ENCODE data around the gene ZDHHC4. TPM values are rescaled to one million over a fixed set of nuclear protein-coding genes. Genes with fewer than 3 reads are reported as not detected.
"Not testable (repeated sequence)": the region's sequence is repeated elsewhere in the genome, so short reads cannot be mapped to it uniquely, and the experiment has no call there.

ZDHHC4 gene
- total RNA-seq, 1 donor from 2014 or later = 39.3 TPM

DNA sequence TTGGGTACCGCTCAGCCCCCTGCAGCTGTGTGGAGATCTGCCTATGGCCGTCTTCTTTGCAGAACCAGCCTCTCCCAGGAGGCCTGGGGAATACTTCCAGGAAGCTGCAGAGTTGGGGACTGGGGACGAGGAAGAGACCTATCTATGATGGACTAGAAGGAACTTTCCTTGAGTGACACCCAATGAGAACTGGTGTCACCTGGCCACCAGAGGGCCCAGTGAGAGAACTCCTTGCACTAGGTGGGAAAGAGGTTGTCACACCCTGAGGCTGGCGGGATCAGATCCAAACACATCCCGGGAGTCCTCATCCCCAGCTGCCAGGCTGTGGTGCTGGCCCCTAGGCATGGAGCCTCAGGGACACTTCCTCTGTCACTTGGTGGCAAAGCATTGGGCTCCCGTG is 21.1 kb upstream of the ZDHHC4 start:
- no peak for DNase-seq (ENCODE audit: missing footprints)
- intact Hi-C loops (cut with DNase I) = no loop called here
- no peak for ATAC-seq

DNA sequence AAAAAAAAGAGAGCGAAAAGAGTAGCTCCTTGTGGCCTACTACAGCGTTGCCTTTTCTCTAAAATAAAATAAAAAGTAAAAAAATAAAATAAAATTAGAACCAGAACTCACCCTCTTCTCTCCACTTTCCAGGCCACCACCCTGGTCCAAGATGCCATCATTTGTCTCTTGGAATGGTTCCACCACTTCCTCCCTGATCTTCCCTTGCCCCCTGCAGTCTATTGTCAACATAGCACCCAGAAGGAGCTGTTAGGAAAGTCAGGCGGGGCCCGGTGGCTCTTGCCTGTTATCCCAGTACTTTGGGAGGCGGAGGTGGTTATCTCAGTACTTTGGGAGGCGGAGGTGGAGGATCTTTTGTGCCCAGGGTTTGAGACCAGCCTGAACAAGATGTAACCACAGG is 18.4 kb upstream of the ZDHHC4 start:
- no peak for ATAC-seq
- intact Hi-C loops (cut with DNase I) = no loop called here
- DNase-seq (ENCODE audit: missing footprints) = peak; percentile 37

DNA sequence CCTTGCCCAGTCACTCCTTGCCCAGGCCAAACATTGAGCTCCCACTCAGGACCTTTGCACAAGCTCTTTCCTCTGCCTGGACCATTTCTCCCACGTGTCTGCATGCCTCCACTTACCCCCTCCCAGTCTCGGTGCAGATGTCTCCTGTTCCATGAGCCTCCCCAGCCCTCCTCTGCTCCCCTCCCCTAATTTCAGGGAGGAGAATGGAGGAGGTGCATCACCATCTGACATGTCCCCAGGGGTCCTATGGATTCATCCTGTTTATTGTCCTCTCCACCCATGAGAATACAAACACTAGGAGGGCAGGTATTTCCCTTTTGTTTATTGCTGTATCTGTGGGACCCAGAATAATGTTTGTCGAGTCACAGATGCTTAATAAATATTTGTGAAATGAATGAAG is 17.4 kb upstream of the ZDHHC4 start:
- ATAC-seq (no peak), DNase-seq (ENCODE audit: missing footprints) (no peak)
- intact Hi-C loops (cut with DNase I) = no loop called here

DNA sequence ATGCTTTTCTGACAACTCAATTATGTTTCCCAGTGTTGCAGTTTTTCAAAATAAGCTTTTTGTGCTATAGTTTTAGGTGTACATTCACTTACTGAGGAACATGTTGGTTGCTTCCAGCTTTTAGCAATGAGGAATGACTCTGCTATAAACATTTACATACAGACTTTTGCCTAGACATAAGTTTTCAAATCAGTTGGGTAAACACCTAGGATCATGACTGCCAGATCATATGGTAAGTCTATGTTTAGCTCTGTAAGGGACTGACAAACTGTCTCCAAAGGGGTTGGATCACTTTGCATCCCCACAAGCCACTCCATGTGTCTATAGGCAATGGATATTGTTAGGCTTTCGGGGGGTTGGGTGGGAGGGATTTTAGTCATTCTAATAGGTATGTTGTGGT is 15.1 kb upstream of the ZDHHC4 start:
- no peak for ATAC-seq
- intact Hi-C loops (cut with DNase I) = no loop called here

DNA sequence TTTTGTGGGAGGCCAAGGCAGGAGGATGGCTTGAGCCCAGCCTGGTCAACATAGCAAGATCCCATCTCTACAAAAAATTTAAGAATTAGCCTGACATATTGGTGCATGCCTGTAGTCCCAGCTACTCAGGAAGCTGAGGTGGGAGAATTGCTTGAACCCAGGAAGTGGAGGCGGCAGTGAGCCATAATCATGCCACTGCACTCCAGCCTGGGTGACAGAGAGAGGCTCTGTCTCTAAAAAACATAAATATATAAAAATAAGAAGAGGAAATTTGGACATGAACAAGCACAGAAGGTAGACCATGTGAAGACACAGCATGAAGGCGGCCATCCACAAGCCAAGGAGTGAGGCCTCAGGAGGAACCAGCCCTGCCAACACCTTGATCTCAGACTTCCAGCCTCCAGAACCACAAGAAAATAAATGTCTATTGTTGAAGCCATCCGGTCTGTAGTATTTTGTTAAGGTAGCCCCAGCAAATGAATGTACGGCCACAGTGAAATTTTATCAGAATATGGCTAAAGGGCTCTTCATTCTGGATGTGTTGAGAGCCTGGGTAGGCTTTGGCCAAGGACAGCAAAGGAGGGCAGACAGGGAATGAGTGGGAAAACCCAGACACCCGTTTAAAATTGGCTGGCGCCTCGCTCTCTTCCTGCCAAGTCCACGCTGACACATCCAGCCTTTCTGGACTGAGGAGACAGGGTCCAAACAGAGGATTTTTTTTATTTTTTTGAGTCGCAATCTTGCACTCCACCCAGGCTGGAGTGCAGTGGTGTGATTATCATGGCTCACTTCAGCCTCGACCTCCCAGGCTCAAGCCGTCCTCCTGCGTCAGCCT is 13.1 kb upstream of the ZDHHC4 start:
- intact Hi-C loops (cut with DNase I) = no loop called here
- no peak for DNase-seq (ENCODE audit: missing footprints)
- ATAC-seq = peak; percentile 46

More for the DNA sequence above, 15.1 kb upstream of the ZDHHC4 start:
- no peak for DNase-seq (ENCODE audit: missing footprints)

DNA sequence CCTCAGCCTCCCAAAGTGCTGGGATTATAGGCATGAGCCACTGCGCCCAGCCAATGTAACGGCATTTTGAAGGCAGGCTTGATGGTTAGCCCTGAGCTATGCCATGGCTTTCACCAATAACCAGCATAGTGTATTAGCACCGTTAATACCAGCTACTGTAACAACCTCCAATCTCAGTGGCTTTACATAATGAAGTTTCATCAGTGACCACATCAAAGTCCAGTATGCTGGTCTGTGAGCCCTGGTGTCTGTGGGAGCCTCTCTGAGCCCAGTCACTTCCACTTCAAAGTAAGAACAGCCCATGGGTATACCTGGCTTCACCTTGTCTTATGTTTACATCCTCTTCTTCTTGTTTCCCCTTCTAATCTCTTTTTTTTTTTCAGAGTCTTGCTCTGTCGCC is 11.6 kb upstream of the ZDHHC4 start:
- DNase-seq (ENCODE audit: missing footprints) = no peak
- intact Hi-C loops (cut with DNase I) = no loop called here

DNA sequence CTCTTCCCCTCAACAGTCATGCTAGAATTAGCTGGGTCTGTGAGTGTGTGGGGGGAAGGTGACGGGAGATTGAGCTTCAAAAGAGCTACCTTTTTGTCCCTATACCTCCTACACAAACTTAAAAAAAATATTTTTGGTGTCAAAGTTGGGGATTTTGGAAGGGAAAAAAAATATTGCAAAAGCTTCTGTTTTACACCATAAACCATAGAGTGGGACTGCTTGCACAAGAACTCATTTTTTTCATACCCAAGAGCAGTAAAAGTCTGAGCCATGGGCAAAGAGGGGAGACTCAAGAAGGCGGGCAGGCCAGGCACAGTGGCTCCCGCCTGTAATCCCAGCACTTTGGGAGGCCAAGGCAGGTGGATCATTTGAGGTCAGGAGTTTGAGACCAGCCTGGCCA is 9.4 kb upstream of the ZDHHC4 start:
- ATAC-seq = no peak

More for the DNA sequence above, 11.6 kb upstream of the ZDHHC4 start:
- ATAC-seq = no peak

DNA sequence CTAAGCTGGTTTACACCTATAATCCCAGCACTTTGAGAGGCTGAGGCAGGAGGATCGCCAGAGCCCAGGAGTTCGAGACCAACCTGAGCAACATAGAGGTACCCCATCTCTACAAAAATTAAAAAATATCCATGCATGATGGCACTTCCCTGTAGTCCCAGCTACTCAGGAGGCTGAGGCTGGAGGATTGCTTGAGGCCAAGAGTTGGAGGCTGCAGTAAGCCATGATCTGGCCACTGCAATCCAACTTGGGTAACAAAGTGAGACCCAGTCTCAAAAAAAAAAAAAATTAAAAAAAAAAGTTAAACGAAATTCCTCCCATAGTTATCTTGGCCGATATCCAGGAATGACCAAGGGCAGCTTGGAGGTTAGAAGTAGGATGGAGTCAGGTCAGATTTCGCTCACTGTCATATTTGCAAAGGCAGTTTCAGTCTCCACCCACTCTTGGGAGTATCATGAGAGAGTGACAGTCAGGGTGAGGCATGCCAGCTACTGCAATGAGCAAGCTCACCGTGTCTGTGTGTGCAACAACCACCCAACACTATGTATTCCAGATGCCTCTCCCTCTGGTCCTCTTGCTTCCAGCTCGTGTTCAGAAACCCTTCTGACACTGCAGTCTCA is 6.0 kb upstream of the ZDHHC4 start:
- intact Hi-C loops (cut with DNase I) = no loop called here
- DNase-seq (ENCODE audit: missing footprints) (no peak), ATAC-seq (no peak)

More for the DNA sequence above, 9.4 kb upstream of the ZDHHC4 start:
- DNase-seq (ENCODE audit: missing footprints) = peak; percentile 23
- intact Hi-C loops (cut with DNase I) = no loop called here

DNA sequence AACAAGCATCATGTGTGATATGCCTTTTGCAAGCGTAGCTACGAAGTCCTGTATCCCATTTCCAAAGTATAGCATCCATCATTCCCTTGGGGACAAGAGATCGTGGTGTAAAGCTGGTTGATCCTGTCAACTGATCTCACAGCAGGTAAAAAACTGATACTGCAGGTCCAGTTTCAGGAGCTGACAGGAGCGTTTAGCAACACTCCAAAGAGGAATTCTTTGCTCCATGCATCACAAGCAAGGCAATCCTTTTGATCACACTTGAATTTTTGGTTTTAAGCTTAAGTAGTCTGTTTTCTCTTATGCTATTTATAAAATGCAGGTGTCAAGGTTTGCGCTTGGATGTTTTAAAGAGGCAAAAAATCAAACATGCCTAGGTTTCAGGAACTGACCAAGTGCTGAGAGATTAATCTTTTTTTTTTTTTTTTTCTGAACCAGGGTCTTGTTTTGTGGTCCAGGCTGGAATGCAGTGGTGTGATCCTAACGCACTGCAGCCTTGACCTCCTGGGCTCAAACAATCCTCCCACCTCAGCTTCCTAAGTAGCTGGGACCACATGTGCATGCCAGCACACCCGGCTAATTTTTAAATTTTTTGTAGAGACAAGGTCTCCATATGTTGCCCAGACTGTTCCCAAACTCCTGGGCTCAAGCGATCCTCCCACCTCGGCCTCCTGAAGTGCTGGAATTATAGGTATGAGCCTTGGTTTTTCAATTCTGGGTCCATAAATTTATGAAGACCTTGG is 1.8 kb upstream of the ZDHHC4 start:
- DNase-seq (ENCODE audit: missing footprints) (peak; percentile 8), ATAC-seq (no peak)
- intact Hi-C loops (cut with DNase I) = loop anchor here (2.0 kb wide), 1 partner anchor 15 kb away; the partner anchor contains the start of gene INTS15

DNA sequence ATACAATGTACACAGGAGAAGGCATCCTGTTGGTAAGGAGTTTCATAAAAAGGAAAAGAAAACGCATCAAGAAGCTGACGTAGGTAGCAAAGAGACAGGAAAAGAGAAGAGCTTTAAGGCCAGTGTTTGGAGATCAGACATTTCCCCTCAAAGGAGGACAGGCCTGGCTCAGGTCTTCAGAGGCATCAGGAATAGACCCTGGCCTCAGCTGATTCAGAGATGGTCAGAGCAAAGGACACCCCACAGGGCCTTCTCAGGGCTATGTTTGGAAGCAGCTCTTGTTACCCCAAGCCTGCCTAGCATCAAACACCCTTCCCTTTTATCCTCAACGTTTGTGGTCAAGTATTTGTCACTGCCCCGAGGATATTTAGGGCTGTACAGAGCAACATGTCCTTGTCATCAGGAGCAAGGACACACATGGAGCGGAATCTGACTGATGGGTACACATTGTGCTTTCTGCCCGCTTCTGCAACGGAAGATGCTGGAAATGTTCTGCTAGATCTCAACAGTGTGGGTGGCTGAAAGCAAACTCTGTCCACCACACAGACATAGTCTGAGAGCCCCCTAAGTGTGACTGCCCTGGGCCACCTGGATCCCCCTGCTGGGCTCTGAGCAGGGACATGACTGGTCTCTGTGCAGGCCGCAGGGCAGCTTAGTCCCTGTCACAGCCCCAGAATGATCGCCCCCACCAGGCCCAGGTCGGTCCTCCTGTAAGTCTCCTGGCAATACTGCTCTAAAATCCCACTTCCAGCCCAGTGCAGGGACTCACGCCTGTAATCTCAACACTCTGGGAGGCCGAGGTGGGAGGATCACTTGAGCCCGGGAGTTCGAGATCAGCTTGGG is 1.0 kb upstream of the ZDHHC4 start:
- intact Hi-C loops (cut with DNase I) = loop anchor here (2.0 kb wide), 1 partner anchor 15 kb away; the partner anchor contains the start of gene INTS15
- ATAC-seq (no peak), DNase-seq (ENCODE audit: missing footprints) (peak; percentile 23)

DNA sequence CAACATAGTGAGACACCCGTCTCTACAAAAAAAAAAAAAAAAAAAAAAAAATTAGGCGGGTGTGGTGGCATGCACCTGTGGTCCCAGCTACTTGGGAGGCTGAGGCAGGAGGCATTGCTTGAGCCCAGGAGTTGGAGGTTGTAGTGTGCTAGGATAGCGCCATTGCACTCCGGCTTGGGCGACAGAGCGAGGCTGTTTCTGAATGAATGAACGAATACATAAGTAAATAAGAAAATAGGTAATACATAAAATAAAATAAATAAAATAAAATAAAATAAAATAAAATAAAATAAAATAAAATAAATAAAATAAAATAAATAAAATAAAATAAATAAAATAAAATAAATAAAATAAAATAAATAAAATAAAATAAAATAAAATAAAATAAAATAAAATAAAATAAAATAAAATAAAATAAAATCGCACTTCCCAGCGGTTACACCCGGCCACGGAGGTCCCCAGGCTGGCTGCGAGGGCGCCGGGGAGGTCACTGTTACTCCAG is 336 bp upstream of the ZDHHC4 start:
- intact Hi-C loops (cut with DNase I) = loop anchor here (2.0 kb wide), 1 partner anchor 14 kb away; the partner anchor contains the start of gene INTS15
- DNase-seq (ENCODE audit: missing footprints) = peak; percentile 67
- ATAC-seq = not testable (repeated sequence)

DNA sequence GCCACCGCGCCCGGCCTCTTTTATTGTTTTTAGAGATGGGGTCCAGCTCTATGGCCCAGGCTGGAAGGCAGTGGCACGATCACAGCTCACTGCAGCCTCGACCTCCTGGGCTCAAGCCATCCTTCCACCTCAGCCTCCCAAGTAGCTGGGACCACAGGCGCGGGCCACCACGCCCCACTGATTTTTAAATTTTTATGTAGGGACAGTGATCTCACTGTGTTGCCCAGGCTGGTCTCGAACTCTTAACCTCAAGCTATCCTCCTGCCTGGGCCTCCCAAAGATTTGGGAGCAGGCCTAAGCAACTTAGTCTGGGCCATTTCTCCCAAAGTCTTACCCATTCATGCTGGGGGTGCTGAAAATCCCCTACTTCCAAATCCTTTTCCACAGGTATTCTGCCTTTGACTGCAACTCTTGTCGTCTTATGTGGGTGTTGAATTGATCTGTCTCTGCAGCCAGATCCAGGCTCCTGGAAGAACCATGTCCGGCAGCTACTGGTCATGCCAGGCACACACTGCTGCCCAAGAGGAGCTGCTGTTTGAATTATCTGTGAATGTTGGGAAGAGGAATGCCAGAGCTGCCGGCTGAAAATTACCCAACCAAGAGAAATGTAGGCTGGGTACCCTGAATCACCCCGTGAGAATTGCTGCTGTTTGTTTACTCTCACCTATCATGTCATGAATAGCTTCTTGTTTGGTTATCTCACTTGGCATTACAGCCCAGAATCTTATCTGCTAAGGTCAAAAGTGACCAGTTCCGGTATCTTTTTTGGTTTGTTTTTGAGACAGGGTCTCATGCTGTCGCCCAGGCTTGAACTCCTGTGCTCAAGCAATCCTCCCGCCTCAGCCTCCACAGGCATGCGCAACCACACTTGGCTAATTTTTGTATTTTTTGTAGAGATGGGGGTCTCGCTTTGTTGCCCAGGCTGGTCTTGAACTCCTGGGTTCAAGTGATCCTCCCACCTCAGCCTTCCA is 1.1 kb downstream of the ZDHHC4 start:
- intact Hi-C loops (cut with DNase I) = no loop called here
- ATAC-seq = no peak
- peak; percentile 14 for DNase-seq (ENCODE audit: missing footprints)

DNA sequence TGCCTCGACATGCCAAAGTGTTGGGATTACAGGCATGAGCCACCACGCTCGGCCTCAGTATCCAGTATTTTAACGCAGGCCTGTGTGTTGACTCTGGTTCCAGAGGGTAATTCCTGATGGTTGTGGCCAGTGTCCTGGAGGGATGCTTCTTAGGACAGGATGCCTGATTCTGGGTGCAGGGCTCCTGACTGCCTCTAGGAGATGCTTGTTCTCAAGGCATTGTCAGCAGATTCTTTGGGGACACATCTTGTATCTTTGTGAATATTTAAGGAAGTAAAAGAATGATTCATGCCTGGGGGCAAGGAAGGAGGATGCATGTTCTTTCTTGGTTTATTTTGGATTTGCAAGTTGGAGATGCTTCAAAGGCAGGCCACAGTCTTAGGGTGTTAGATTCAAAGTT is 2.2 kb downstream of the ZDHHC4 start:
- ATAC-seq (no peak), DNase-seq (ENCODE audit: missing footprints) (peak; percentile 47)
- intact Hi-C loops (cut with DNase I) = no loop called here

DNA sequence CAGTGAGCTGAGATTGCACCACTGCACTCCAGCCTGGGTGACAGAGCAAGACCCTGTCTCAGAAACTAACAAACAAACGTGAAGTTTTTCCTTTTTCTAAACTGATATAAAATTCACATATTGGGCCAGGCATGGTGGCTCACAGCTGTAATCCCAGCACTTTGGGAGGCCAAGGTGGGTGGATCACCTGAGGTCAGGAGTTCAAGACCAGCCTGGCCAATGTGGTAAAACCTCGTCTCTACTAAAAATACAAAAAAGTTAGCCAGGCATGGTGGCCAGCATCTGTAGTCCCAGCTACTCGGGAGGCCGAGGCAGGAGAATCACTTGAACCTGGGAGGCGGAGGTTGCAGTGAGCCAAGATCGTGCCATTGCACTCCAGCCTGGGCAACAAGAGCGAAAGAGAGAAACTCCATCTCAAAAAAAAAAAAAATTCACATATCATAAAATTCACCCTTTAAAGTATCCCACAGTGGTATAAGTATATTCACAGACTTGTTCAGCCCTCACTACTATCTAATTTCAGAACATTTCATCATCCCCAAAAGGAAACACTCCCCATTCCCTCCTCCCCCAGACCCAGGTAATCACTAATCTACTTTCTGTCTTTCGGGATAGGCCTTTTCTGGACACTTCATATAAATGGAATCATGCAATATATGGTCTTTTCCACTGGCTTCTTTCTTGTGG is 8.6 kb downstream of the ZDHHC4 start:
- intact Hi-C loops (cut with DNase I); DNase-seq (ENCODE audit: missing footprints); ATAC-seq: not testable (repeated sequence)

DNA sequence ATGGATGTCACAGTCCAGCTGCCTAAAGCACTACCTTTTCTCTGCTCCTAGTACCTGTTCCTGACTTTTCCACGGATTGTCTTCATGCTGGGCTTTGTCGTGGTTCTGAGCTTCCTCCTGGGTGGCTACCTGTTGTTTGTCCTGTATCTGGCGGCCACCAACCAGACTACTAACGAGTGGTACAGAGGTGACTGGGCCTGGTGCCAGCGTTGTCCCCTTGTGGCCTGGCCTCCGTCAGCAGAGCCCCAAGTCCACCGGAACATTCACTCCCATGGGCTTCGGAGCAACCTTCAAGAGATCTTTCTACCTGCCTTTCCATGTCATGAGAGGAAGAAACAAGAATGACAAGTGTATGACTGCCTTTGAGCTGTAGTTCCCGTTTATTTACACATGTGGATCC is 11.3 kb downstream of the ZDHHC4 start:
- ATAC-seq (no peak), DNase-seq (ENCODE audit: missing footprints) (no peak)
- intact Hi-C loops (cut with DNase I) = no loop called here

DNA sequence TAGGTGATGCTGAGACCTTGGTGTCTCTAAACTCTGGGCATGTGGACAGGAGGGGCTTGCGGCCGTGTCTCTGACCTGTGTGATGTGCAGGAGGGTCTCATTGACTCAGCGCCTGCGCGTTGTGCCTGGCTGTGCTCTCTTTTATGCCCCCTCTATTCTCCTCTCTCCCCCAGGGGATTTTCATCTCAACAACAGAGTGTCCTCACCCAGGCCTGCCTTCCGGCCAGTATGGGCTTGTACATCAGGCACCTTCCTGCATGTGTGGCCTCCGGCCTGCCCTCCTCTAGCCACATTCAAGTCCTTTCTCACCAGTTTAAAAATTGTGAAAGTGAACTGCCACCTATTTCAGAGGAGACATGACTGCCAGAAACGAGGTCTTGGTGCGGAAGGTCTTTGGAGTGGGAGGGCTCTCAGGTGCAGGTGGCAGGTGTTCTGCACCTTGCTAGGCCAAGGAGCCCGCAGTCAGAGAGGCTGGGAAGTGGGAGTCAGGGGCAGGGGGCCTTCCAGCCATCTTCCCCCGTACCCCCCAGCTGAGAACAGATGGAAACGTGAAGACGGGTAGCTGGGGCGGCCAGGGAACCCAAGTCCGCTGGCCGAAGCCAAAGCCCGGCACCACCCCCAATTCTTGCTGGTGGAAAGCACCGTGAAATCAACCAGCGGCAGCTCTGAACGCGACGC is 12.0 kb downstream of the ZDHHC4 start:
- no peak for DNase-seq (ENCODE audit: missing footprints)
- ATAC-seq = no peak
- intact Hi-C loops (cut with DNase I) = no loop called here

Data from Right ventricle myocardium inferior (tissue), 1 donor.